ENCODE measurements around the gene ADAMTSL4.

GRCh38 chr1:150514913-150515327 is 34.3 kb upstream of the ADAMTSL4 start:
- TF ChIP-seq ZC3H10 (CRISPR knock-in tag; IDR thresholded peaks at IDR 0.05) (no peak), PATZ1 (CRISPR knock-in tag; IDR thresholded peaks at IDR 0.05; ENCODE audit: borderline replicate concordance) (no peak), POU6F1 (CRISPR knock-in tag; IDR thresholded peaks at IDR 0.05; ENCODE audit: borderline replicate concordance, low read depth) (no peak), ZFP3 (CRISPR knock-in tag; IDR thresholded peaks at IDR 0.05) (no peak), ISL1 (CRISPR knock-in tag; IDR thresholded peaks at IDR 0.05) (no peak), ZNF8 (CRISPR knock-in tag; IDR thresholded peaks at IDR 0.05) (no peak), ZNF70 (CRISPR knock-in tag; IDR thresholded peaks at IDR 0.05) (no peak), OSR1 (CRISPR knock-in tag; IDR thresholded peaks at IDR 0.05) (no peak), ZFP30 (CRISPR knock-in tag; IDR thresholded peaks at IDR 0.05) (no peak), ZNF565 (CRISPR knock-in tag; conservative IDR thresholded peaks at IDR 0.05; ENCODE audit: low read depth) (no peak)

Data from SK-N-SH treated with all-trans-retinoic acid at 6 μM for 48 hours (cell line).